GM19328 (cell line): ENCODE measurements around the gene NFS1.

Experiments
- ATAC-seq: cut with Tn5 transposase; IDR thresholded peaks from one replicate; pipeline ENCODE4 v1.9.1; 2021; ENCODE audit warnings: mild to moderate bottlenecking, moderate library complexity; ENCODE audit not compliant: unreplicated experiment

The NFS1 gene

DNA sequence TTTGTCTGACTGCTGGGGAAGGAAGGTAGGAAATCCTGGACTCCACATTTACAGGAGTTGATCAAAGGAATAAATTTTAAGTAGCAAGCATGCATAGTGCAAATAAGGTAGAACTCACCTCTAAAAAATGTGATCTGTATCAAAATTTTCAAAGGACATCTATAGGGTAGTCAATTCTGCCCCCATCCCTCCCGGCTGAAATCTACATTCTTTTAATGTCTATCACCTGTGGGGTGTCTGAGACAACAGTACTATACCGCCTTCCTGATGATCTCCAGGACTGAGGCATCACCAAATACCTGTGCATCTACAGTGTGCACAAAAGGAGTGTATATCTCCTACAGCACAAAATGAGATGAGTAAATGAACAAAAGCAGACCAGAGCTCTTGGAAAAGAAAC, 54.3 kb downstream of the NFS1 start:
- ATAC-seq: no peak

DNA sequence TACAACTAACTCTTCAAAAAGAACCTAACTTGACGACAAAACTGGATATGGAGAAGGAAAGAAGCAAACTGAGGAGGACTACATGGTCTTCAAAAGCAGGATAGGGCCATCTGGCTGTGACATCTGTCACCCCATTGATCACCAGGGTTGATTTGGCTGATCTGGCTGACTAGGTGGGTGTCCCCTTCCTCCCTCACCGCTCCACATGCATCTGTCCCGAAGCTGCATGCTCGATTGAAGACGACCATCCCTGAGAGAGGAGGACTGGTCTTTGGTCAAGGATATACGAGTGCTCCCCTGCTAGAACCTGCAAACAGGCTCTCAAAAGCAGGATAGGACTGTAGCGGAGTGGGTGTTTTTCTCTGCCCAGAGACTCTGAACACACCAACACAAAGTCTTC, 56.1 kb downstream of the NFS1 start:
- ATAC-seq: no peak

DNA sequence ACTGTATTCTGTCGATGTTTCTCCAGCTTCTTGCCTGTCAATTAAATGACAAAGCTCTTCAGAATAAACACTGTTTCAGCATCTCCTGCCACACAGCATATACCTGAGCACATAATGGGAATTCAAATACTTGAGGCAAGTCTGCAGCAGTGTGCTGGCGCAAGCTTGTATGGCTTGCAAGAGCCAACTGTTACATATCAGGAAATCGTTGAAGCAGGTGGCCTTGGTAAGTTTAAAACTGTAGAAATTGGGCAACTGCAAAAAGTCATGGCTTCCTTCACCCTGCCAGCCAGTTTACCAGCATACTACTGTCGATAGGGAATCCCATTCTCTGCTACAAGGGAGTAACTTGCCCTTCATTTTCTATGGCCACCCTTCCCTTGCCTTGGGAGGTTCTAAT, 57.4 kb downstream of the NFS1 start:
- no peak for ATAC-seq

DNA sequence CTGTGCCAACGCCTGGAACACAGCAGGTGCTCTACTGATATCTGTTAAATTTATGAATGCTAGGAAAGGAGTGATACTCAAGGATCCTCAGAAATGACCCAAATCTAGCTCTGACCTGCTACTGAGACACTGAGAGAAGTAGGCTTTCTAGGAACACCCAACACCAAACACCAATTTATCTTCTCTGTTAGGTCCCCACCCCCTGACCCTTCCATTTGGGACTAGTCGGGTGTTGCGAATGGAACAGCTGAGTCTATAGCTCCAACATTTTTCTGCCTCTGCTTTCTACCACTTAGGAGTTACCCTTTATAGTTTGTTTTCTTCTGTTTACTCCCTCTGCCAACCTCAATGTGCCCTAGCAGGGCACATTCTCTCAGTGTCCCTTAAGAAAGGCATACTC, 58.4 kb downstream of the NFS1 start:
- no peak for ATAC-seq

DNA sequence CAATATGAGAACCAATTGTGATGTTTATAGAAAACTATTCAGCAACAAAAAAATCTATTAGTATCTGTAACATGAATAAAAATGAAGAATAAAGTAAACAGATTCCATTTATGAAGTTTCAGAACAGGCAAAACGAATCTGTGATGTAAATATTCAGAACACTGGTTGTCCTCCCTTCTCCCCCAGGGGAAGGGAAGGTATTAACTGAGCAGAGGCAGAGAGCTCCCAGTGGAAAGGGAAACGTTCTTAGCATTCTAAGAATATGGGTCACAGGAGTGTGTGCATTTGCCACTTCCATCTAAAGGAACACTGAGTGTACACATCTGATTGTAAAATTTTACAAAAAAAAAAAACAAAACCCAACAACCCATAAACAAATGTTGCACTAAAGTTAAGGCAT, 60.4 kb downstream of the NFS1 start:
- no peak for ATAC-seq

DNA sequence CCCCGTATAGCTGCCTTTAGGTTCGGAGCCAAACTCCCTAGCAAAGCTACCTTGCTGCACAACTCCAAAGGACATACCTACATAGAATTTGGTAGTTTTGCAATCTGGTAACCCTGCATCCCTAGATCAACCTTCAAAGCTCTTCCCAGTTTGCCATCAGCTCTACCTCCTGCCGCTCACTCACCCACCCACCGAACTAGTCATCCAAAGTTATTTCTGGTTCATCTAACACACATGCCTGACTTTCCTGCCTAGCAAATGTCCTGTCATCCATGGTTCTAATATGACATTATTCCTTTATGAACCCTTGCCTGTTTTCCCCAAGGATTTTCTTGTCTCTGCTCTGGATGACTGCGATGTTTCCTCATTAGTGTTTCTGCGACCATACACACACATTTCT, 61.9 kb downstream of the NFS1 start:
- no peak for ATAC-seq

DNA sequence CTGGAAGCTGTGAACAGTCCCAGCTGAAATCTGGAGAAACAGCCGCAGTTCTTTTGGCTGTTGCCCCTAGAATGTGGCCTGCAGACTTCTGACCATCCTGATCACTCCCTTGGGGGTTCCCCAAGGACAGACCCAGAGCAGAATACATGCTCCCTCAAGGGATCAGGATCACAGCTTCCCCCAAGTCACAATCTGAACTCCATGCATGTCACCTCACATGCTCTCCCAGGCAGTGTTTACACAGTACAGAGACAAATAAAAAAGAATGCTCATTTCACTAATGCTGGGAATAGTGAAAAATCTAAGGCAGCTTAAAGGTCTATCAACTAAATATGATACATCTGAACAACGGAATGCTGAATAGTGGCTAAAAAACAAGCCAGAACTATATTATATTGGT, 63.1 kb downstream of the NFS1 start:
- no peak for ATAC-seq

DNA sequence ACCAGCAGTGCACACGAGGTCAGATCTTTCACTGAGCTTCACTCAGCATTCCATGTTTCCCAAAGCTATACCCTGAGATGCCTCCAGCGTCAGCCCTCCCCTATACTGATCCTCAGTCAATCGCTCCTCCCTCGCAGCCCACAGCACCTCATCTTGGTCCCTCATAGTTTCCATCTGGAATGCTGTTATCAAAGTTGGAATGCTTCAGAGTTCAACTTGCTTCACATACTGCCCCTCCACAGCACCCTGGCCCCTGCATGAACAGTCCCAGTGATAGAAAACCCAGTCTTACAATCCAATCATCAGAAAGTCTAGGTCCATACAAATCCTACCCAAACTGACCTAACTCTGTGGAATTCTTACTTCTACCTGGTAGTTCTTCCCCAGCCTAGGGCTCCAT, 63.5 kb downstream of the NFS1 start:
- no peak for ATAC-seq

DNA sequence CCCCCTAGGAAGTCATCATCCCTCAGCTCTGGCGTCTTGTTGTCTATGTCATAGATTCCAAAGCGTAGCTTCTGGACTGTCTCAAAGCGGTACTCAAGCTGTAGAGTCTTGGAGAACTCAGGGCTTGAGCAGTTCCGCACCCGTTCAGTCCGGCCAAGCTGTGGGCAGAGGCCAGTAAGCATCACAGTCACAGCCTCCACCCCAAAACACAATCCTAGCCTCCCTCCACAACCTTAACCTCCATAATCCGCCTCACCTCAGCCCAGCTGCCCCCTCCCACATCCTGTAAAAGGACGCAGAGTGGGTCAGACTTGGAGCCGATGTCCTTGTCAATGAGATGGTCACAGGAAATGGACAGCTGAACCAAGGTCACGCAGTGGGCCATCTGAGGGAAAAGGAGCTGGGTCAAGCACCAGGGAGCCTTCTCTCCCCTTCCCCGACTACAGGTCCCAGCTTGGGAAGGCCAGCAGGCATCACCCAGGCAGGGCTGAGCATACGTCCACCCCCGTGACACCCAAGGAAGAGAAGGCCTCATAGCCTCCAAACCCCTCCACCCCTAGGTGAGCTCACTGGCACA, 66.5 kb downstream of the NFS1 start:
- ATAC-seq: no peak

DNA sequence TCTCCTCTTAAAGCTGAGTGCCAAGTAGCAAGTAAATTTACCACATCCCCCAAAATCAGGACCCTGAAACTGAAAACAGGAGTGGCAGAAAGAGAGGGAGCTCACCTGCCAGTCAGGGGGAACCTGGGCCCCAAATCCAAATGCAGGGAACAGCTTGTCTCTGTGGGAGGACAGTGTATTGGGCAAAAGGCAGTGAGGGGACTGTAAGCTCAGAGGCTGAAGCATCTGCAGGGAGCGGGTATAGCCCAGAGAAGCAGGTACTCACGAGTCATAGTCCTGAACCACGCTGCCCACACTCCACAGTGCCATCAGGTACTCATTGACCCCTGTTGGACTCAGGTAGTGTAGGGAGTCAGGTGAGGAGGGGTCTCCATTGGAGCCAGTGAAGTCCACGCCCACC, 68.5 kb downstream of the NFS1 start:
- ATAC-seq: no peak

DNA sequence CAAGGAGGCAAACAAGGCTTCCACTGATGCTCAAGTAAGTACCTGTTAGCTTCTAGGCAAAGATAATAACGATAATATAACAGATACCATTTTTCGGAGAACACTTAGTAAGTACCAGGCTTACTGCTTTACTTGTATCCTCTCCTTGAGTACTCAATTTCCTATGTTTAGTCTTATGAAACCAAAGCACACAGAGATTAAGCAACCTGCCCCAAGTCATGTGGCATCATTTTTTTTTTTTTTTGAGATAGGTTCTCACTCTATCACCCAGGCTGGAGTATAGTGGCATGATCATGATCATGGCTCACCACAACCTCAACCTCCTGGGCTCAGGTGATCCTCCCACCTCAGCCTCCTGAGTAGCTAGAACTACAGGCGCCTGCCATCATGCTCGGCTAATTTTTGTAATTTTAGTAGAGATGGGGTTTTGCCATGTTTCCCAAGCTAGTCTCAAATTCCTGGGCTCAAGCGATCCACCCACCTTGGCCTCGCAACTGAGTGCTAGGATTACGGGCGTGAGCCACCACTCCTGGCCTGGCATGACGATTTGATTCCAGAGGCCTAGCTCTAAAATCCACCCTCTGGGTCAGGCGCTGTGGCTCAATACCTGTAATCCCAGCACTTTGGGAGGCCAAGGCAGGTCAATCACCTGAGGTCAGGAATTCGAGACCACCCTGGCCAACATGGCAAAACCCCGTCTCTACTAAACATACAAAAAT, 69.6 kb downstream of the NFS1 start:
- ATAC-seq: no peak

DNA sequence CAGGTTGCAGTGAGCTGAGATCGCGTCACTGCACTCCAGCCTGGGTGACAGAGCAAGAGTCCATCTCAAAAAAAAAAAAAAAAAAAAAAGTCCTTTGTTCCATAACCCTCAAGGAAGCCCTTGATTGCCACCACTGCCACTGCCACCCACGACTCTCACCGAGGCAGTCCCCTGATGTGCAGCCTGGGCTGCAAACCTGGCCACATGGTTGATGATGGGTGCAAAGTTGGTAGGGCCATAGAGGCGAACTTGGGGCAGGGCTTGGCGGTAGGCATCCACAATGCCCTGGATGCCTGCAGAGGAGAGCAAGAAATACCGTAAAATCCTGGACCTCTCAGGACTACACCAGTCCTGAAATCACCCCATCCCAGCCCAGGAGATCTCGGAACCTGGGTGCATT, 72.0 kb downstream of the NFS1 start:
- no peak for ATAC-seq

DNA sequence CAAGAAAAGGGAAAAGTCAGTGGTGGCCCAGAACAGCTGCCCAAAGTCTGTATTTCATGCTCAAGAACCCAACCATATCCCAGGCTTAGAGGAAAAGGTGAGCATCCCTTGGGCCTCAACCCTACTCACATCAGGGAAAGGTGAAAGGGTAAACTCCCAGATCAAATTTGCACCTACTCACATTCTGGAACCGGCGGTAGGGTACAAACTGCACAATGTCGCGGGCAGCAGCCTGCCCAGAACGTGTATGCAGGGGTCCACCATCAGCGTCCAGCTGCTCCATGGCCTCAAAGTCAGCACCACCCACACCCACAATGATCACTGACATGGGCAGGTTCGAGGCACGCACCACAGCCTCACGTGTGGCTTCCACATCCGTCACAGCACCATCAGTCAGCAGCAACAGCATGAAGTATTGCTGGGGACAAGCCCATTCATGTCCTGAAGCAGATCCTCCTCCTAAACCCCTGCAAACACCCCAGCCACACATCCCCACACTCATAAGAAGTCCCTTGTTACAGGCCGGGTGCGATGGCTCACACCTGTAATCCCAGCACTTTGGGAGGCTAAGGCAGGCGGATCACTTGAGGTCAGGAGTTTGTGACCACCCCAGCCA, 72.7 kb downstream of the NFS1 start:
- ATAC-seq: no peak

DNA sequence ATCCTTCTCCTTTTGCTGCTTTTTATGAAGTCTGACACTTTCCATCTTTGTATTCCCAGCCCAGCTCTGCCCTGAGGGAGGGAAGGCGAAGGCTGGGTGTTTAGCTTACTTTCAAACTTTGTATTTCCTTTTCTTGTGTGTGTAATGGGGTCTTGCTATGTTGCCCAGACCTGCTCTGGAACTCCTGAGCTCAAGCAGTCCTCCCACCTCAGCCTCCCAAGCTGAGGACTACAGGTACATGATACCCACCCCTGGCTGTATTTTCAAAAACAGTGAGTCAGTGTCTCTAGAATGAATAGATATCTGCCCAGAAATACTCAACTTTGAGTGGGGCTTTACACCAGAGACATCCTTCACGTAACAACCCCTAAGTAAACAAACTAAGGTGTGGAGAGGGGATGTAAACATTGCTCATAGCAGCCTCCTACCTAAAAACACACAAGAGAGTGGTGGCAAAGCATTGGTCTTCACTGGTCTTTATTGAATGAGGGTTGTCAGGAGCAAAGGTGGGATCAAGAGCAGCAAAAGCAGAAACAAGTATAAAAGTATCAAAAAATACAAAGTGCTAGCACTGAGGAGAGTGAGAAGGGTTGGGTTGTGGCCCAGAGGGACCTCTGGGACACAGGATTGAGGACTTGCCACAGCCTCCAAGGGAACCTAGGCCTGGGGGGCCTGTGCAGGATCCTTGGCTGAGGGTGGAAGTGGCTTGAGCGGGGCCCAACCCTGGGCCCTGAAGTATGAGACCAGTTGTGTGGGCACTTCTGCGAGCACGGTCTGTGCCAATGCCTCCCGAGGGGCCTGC, 73.4 kb downstream of the NFS1 start:
- ATAC-seq: no peak

DNA sequence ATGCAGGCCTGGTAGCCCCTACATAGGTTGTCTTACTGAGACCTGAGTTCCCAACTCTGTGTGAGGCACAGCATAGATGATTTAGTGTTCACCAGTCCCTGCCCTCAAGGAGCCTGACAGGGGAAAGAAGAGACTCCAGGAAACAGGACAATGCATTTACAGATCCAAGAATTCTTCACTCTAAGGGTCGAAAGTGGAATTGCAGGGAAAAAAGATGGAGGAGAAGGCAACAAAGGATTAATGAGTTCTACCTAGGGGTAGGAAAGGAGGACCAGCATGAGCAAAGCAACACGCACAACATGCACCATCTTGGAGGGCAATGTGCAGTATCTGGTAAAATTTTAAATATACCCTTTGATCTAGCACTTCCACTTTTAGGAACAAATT, 77.6 kb downstream of the NFS1 start:
- no peak for ATAC-seq

DNA sequence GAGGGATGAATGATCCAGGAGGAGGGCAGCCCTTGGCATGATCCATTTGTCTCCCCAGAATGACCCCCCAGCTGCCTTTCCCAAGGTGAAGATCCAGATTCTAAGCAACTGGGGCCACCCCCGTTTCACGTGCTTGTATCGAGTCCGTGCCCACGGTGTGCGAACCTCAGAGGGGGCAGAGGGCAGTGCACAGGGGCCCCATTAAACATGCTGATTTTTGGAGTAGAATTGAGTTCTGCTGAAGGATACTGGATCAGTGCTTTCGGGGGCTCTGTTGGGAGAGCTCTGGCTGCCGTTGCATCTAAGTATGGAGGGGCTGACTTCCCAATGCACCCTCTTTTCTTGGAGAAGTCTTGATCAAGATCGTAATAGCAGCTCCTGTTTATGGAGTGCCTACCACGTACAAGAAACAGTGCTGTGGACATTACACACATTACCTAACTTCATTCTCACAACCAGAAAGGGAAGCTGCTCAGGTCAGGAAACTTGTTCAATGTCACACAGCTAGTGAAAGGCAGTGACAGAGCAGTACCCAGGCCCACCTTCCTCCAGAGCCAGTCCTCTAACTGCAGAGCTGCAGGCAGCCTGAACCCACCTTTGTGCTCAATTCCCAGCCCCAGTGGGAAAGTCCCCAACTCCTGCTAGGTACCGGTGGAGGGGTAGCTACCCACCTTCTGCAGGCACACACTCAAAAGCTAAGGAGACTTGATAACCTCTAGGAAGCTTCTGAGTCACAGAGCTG, 78.2 kb downstream of the NFS1 start:
- ATAC-seq: no peak

DNA sequence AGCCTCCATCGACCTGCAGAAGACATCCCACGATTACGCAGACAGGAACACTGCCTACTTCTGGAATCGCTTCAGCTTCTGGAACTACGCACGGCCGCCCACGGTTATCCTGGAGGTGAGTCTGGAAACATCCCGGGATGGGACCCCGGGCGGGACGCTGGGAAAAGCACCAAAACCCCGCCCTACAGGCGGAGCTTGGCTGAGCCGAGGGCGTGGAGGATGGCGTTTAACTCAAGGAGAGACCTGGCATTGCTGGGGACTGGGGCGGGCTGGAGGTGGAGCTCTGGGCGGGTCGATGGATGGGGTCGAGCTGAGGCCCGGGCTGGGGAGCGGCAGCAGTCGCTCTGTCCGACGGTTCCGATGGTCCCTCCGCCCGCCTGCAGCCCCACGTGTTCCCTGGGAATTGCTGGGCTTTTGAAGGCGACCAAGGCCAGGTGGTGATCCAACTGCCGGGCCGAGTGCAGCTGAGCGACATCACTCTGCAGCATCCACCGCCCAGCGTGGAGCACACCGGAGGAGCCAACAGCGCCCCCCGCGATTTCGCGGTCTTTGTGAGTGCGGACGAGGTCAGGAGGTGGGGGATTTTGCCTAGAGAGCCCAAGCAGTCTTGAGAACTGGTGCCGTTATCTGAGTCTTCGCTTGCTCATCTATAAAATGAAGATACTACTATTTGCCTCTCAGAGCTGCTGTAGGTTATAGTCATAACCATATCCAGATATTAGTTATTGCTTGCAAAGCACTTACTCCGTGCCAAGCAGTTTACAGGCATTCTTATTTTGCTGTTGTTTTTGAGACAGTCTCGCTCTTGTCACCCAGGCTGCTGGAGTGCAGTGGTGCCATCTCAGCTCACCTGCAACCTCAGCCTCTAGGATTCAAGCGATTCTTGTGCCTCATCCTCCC, 79.7 kb downstream of the NFS1 start:
- ATAC-seq: peak; percentile 38

DNA sequence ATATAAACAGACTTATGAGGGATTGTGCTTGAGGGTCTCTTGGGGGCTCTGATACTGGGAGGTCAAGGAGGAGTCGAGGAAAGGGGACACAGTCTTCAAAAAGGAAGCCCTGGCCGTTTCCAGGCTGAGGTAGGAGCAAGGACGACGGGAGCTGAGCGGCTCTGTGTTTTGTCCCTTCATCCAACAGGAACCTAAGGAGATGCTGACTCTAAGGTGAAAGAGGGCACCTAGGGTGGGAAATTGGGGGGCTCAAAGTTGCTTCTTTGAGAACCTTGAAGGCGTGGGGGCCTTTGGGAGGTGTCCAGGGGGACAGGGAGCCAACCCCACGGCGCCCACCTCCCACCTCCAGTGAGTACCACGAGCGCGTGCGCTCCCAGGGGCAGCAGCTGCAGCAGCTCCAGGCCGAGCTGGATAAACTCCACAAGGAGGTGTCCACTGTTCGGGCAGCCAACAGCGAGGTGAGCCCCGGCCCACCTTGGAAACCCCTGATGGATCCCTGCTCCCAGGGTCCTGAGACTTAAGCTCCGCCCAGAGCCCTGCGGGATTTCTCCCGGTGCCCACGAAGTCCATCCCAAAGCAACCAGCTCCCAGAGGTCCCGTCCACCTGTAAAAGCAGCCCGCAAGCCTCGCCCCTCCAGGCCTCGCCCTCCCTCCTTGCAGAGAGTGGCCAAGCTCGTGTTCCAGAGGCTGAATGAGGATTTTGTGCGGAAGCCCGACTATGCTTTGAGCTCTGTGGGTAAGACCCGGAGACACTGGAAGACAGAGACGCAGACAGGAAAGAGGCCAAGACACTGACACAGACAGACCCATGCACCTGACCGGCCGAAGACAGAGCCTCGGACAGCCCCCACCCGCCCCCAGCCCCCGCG, 80.7 kb downstream of the NFS1 start:
- no peak for ATAC-seq
